HepG2 (cell line): ENCODE results near the gene NRL. TPM values are rescaled to one million over a fixed set of nuclear protein-coding genes. Genes with fewer than 3 reads are reported as not detected.

Experiments
- ARHGAP35 ChIP-seq: sonication (generic); formaldehyde crosslinking; IDR thresholded peaks from 2 replicates; pipeline ENCODE4 v1.9.0; 2022; ENCODE audit warnings: mild to moderate bottlenecking, inconsistent platforms, moderate library complexity, missing genetic modification reagents, borderline replicate concordance
- ARNT ChIP-seq: fragments of 450-650 bp; IDR thresholded peaks from 2 replicates; pipeline ENCODE4 v1.6.1; 2017
- BORCS8-MEF2B ChIP-seq: sonication (generic); formaldehyde crosslinking; IDR thresholded peaks from 2 replicates; pipeline ENCODE4 v1.8.0; 2022; ENCODE audit warnings: mild to moderate bottlenecking, missing genetic modification reagents
- CEBPG ChIP-seq: IDR thresholded peaks from 2 replicates; pipeline ENCODE4 v1.6.1; 2016
- CTCF ChIP-seq: sonication (generic); formaldehyde crosslinking; IDR thresholded peaks from 2 replicates; pipeline ENCODE4 v1.5.0; 2020; ENCODE audit warnings: mild to moderate bottlenecking, missing genetic modification reagents, moderate library complexity
- FOXA1 ChIP-seq, 2 experiments: fragments of 450-650 bp in 1 of 2; sonication (generic) in 1 of 2; formaldehyde crosslinking in 1 of 2; IDR thresholded peaks; 2 replicates each; pipeline versions ENCODE4 v1.4.0 to v1.6.1; 2016 to 2020; ENCODE audit warnings: missing genetic modification reagents in 1 of 2
- HES4 ChIP-seq: sonication (generic); formaldehyde crosslinking; IDR thresholded peaks from 2 replicates; pipeline ENCODE4 v1.9.0; 2021; ENCODE audit warnings: mild to moderate bottlenecking, missing genetic modification reagents, borderline replicate concordance
- HMG20A ChIP-seq: IDR thresholded peaks from 2 replicates; pipeline ENCODE4 v1.6.1; 2016; ENCODE audit warnings: borderline replicate concordance
- HNRNPUL1 ChIP-seq: fragments of 200-400 bp; formaldehyde crosslinking; IDR thresholded peaks from 2 replicates; pipeline ENCODE4 v1.6.1; 2017; ENCODE audit warnings: low read depth, mild to moderate bottlenecking, low read length, moderate library complexity
- KMT2A ChIP-seq: sonication (generic); formaldehyde crosslinking; IDR thresholded peaks from 2 replicates; pipeline ENCODE4 v1.4.0; 2020; ENCODE audit warnings: missing genetic modification reagents
- MAZ ChIP-seq, 2 experiments: sonication (generic) in 1 of 2; formaldehyde crosslinking in 1 of 2; IDR thresholded peaks; 2 replicates each; pipeline versions ENCODE4 v1.5.0 to v1.6.1; 2012 to 2020; ENCODE audit warnings: low read depth in 2 of 2, mild to moderate bottlenecking in 2 of 2, borderline replicate concordance in 1 of 2, improper control_type of control experiment in 1 of 2, low read length in 1 of 2, missing genetic modification reagents in 1 of 2, moderate library complexity in 1 of 2
- MTA3 ChIP-seq: sonication (generic); formaldehyde crosslinking; IDR thresholded peaks from 2 replicates; pipeline ENCODE4 v1.4.0; 2020; ENCODE audit warnings: missing genetic modification reagents
- MYNN ChIP-seq: sonication (generic); formaldehyde crosslinking; IDR thresholded peaks from 2 replicates; pipeline ENCODE4 v1.4.0; 2020; ENCODE audit warnings: mild to moderate bottlenecking, low read depth, missing genetic modification reagents
- NR1H2 ChIP-seq: sonication (generic); formaldehyde crosslinking; IDR thresholded peaks from 2 replicates; pipeline ENCODE4 v1.8.1; 2022; ENCODE audit warnings: low read depth, missing genetic modification reagents, borderline replicate concordance
- NRL ChIP-seq: sonication (generic); formaldehyde crosslinking; IDR thresholded peaks from 2 replicates; pipeline ENCODE4 v1.5.0; 2020; ENCODE audit warnings: missing genetic modification reagents, mild to moderate bottlenecking, moderate library complexity, borderline replicate concordance
- SMYD3 ChIP-seq: sonication (generic); formaldehyde crosslinking; IDR thresholded peaks from 2 replicates; pipeline ENCODE4 v1.8.1; 2023; ENCODE audit warnings: mild to moderate bottlenecking, missing genetic modification reagents
- SP2 ChIP-seq: sonication (generic); formaldehyde crosslinking; IDR thresholded peaks from 2 replicates; pipeline ENCODE4 v1.5.1; 2020; ENCODE audit warnings: mild to moderate bottlenecking, missing genetic modification reagents
- TBX3 ChIP-seq: fragments of 450-650 bp; IDR thresholded peaks from 2 replicates; pipeline ENCODE4 v1.6.1; 2017; ENCODE audit warnings: antibody characterized with exemption, mild to moderate bottlenecking, inconsistent platforms, borderline replicate concordance
- XRCC5 ChIP-seq: fragments of 200-400 bp; formaldehyde crosslinking; optimal IDR thresholded peaks from 2 replicates; pipeline ENCODE3; 2017; ENCODE audit warnings: mild to moderate bottlenecking, low read length
- ZKSCAN5 ChIP-seq: sonication (generic); formaldehyde crosslinking; IDR thresholded peaks from 2 replicates; pipeline ENCODE4 v1.5.1; 2020; ENCODE audit warnings: mild to moderate bottlenecking, missing genetic modification reagents
- ZNF576 ChIP-seq: sonication (generic); formaldehyde crosslinking; IDR thresholded peaks from 2 replicates; pipeline ENCODE4 v1.4.0; 2020; ENCODE audit warnings: mild to moderate bottlenecking, missing genetic modification reagents
- ZNF615 ChIP-seq: sonication (generic); formaldehyde crosslinking; IDR thresholded peaks from 2 replicates; pipeline ENCODE4 v1.5.0; 2020; ENCODE audit warnings: mild to moderate bottlenecking, missing genetic modification reagents, borderline replicate concordance
- ZNF709 ChIP-seq: sonication (generic); formaldehyde crosslinking; IDR thresholded peaks from 2 replicates; pipeline ENCODE4 v1.5.0; 2020; ENCODE audit warnings: mild to moderate bottlenecking, missing genetic modification reagents
- ZNF770 ChIP-seq: sonication (generic); formaldehyde crosslinking; IDR thresholded peaks from 2 replicates; pipeline ENCODE4 v1.5.0; 2020; ENCODE audit warnings: mild to moderate bottlenecking, missing genetic modification reagents
- ZNF83 ChIP-seq: sonication (generic); formaldehyde crosslinking; IDR thresholded peaks from 2 replicates; pipeline ENCODE4 v1.4.0; 2020; ENCODE audit warnings: missing genetic modification reagents, mild to moderate bottlenecking, borderline replicate concordance
- ZSCAN25 ChIP-seq: sonication (generic); formaldehyde crosslinking; IDR thresholded peaks from 2 replicates; pipeline ENCODE4 v1.8.0; 2022; ENCODE audit warnings: mild to moderate bottlenecking, missing genetic modification reagents
- ZSCAN29 ChIP-seq: sonication (generic); formaldehyde crosslinking; conservative IDR thresholded peaks from 2 replicates; pipeline ENCODE4 v1.4.0; 2020; ENCODE audit warnings: mild to moderate bottlenecking, missing genetic modification reagents
- polyA plus RNA-seq, 8 experiments: library from polyadenylated mRNA; depleted of rRNA in 3 of 8; stranded (reverse) in 7 of 8; unstranded in 1 of 8; fragments of >200 nt; fragmentation: Illumina TruSeq in 4 of 8; extraction: Trizol in 4 of 8; gene quantifications; 2 replicates each; pipeline versions ENCODE4 v1.2.1 to v1.2.3, GENCODE V29; 2011 to 2016; ENCODE audit warnings: low read depth in 4 of 8, missing spikeins in 1 of 8, mixed read lengths in 1 of 8; ENCODE audit not compliant: insufficient read depth in 1 of 8
- total RNA-seq, 5 experiments: library from RNA; depleted of rRNA; stranded (reverse); fragments of >200 nt; fragmentation: Illumina TruSeq; extraction: Trizol; gene quantifications; 2 replicates each; pipeline ENCODE4 v1.2.3, GENCODE V29; 2016; ENCODE audit warnings: low read depth in 1 of 5

The NRL gene
- total and polyA plus RNA-seq, 2 of the 13 experiments (the other 11 are each of a cell fraction or from before 2014, with no cell fraction given): 2.5 to 4.7 TPM

- TF ChIP-seq CTCF (CRISPR knock-in tag) (no peak), MYNN (CRISPR knock-in tag) (no peak), ARNT (no peak), BORCS8-MEF2B (0 out of 2 replicates have a peak, but pooled peaks have one; percentile 13), ZSCAN29 (CRISPR knock-in tag) (0 out of 2 replicates have a peak, but pooled peaks have one; percentile 54), ZNF709 (no peak), ZNF770 (no peak), ZNF83 (CRISPR knock-in tag) (peak; percentile 57; the same call in 1 of the 2 replicates), HES4 (CRISPR knock-in tag) (no peak), HNRNPUL1 (no peak), ZNF576 (CRISPR knock-in tag) (peak; percentile 49; the same call in 1 of the 2 replicates), FOXA1 (IDR thresholded peaks at IDR 0.05) (no peak), FOXA1 (CRISPR knock-in tag; IDR thresholded peaks at IDR 0.05) (peak; percentile 5; the same call in 1 of the 2 replicates), ARHGAP35 (CRISPR knock-in tag) (0 out of 2 replicates have a peak, but pooled peaks have one; percentile 64), CEBPG (CRISPR knock-in tag) (peak; percentile 10; the same call in 1 of the 2 replicates), ZSCAN25 (CRISPR knock-in tag) (no peak), ZKSCAN5 (CRISPR knock-in tag) (peak; percentile 44; the same call in 1 of the 2 replicates), KMT2A (CRISPR knock-in tag) (no peak; the same call in 1 of the 2 replicates), SP2 (CRISPR knock-in tag) (no peak), MTA3 (no peak), NRL (CRISPR knock-in tag) (no peak), HMG20A (CRISPR knock-in tag) (no peak), MAZ (IDR thresholded peaks at IDR 0.05; ENCODE audit: borderline replicate concordance, low read depth, low read length) (no peak), MAZ (CRISPR knock-in tag; IDR thresholded peaks at IDR 0.05; ENCODE audit: low read depth) (no peak), TBX3 (no peak), SMYD3 (CRISPR knock-in tag) (no peak), XRCC5 (peak; percentile 12), ZNF615 (no peak), NR1H2 (CRISPR knock-in tag) (no peak)
These were observed 20.8 kb upstream of the NRL start (continued) for GRCh38 chr14:24135584-24135833.
